Osteocyte (in vitro differentiated cells): ENCODE results near the gene TBC1D1. TPM values are rescaled to one million over a fixed set of nuclear protein-coding genes. Genes with fewer than 3 reads are reported as not detected.

Experiments used
- DNase-seq: peaks from one replicate; pipeline ENCODE4 v3.0.0; 2021; ENCODE audit warnings: mixed read lengths; ENCODE audit not compliant: unreplicated experiment; ENCODE audit errors: extremely low spot score
- H3K27ac Mint-ChIP-seq: one replicate; pipeline ENCODE4 v1.8.0; 2021; ENCODE audit warnings: mild to moderate bottlenecking, mixed read lengths; ENCODE audit not compliant: unreplicated experiment
- H3K27me3 Mint-ChIP-seq: one replicate; pipeline ENCODE4 v1.8.0; 2021; ENCODE audit warnings: mixed read lengths; ENCODE audit not compliant: unreplicated experiment
- H3K36me3 Mint-ChIP-seq: one replicate; pipeline ENCODE4 v1.8.0; 2021; ENCODE audit warnings: mixed read lengths; ENCODE audit not compliant: unreplicated experiment
- H3K4me1 Mint-ChIP-seq: one replicate; pipeline ENCODE4 v1.8.0; 2021; ENCODE audit warnings: mixed read lengths; ENCODE audit not compliant: unreplicated experiment
- H3K4me3 Mint-ChIP-seq: one replicate; pipeline ENCODE4 v1.8.0; 2021; ENCODE audit warnings: mild to moderate bottlenecking, moderate library complexity, mixed read lengths; ENCODE audit not compliant: unreplicated experiment
- H3K9me3 Mint-ChIP-seq: one replicate; pipeline ENCODE4 v1.8.0; 2021; ENCODE audit warnings: mixed read lengths; ENCODE audit not compliant: unreplicated experiment
- CTCF ChIP-seq: fragments of 200-600 bp; sonication (generic); IDR thresholded peaks from 2 replicates; pipeline ENCODE4 v1.5.0; 2021; ENCODE audit warnings: antibody characterized with exemption, mild to moderate bottlenecking, moderate library complexity
- total RNA-seq: library from RNA; stranded (reverse); gene quantifications from 2 replicates; pipeline ENCODE4 v1.2.1, GENCODE V29; 2021

The TBC1D1 gene
- total RNA-seq, 1 donor from 2014 or later, result 46.2 TPM

- H3K9me3 Mint-ChIP-seq, result no peaks in the 10 kb centered on the region
- TF ChIP-seq CTCF, result no peak
- H3K4me3 Mint-ChIP-seq, result no peak overlapping the region
- no peak for DNase-seq
- H3K36me3 Mint-ChIP-seq, result peaks cover 12% of the 10 kb centered on the region
- H3K4me1 Mint-ChIP-seq, result peaks cover 23% of the 10 kb centered on the region
- no peak overlapping the region for H3K27ac Mint-ChIP-seq
- no peaks in the 10 kb centered on the region for H3K27me3 Mint-ChIP-seq
These were observed 219.0 kb downstream of the TBC1D1 start for GRCh38 chr4:38109896-38110295.

GRCh38 chr4:38111024-38111423 is 220.1 kb downstream of the TBC1D1 start:
- Mint-ChIP-seq H3K36me3 (peaks cover 13% of the 10 kb centered on the region), H3K9me3 (no peaks in the 10 kb centered on the region), H3K27ac (no peak overlapping the region), H3K27me3 (no peaks in the 10 kb centered on the region), H3K4me1 (peaks cover 22% of the 10 kb centered on the region), H3K4me3 (no peak overlapping the region)
- no peak for DNase-seq
- TF ChIP-seq CTCF, result no peak

GRCh38 chr4:38111717-38112116 is 220.8 kb downstream of the TBC1D1 start:
- no peaks in the 10 kb centered on the region for H3K27me3 Mint-ChIP-seq
- H3K4me3 Mint-ChIP-seq, result no peak overlapping the region
- H3K4me1 Mint-ChIP-seq, result peaks cover 15% of the 10 kb centered on the region
- peaks cover 19% of the 10 kb centered on the region for H3K36me3 Mint-ChIP-seq
- no peak for TF ChIP-seq CTCF
- H3K27ac Mint-ChIP-seq, result no peak overlapping the region
- no peaks in the 10 kb centered on the region for H3K9me3 Mint-ChIP-seq
- no peak for DNase-seq

GRCh38 chr4:38113132-38113531 is 222.2 kb downstream of the TBC1D1 start:
- Mint-ChIP-seq H3K27me3 (no peaks in the 10 kb centered on the region), H3K4me1 (peaks cover 11% of the 10 kb centered on the region), H3K4me3 (no peak overlapping the region), H3K9me3 (no peaks in the 10 kb centered on the region), H3K27ac (no peak overlapping the region), H3K36me3 (peaks cover 13% of the 10 kb centered on the region)
- TF ChIP-seq CTCF, result no peak
- no peak for DNase-seq

- DNase-seq, result no peak
- no peak overlapping the region for H3K4me3 Mint-ChIP-seq
- TF ChIP-seq CTCF, result no peak
- H3K27ac Mint-ChIP-seq, result no peak overlapping the region
- no peaks in the 10 kb centered on the region for H3K27me3 Mint-ChIP-seq
- H3K36me3 Mint-ChIP-seq, result peaks cover 12% of the 10 kb centered on the region
- H3K9me3 Mint-ChIP-seq, result no peaks in the 10 kb centered on the region
- H3K4me1 Mint-ChIP-seq, result peaks cover 11% of the 10 kb centered on the region
These were observed 222.7 kb downstream of the TBC1D1 start for GRCh38 chr4:38113551-38113950.
